Psoas muscle (tissue), 8 donors: Measurements from ENCODE around the gene RASSF1. TPM values are rescaled to one million over a fixed set of nuclear protein-coding genes. Genes with fewer than 3 reads are reported as not detected.
A peak's percentile ranks its signal among the peaks of the same experiment; 100 is the strongest.

Experiments used
- ATAC-seq, 4 donors: fragments of 200-7000 bp; cut with Tn5 transposase; one replicate each; pipeline ENCODE4 v1.9.1; 2020; ENCODE audit warnings: moderate library complexity in 3 of 4, mild to moderate bottlenecking in 2 of 4
- DNase-seq, 2 donors: peaks; one replicate each; pipeline ENCODE4 v3.0.0-alpha.2; 2020
- H3K27ac ChIP-seq: fragments of 200-600 bp; one replicate; pipeline ENCODE4 v1.8.0; 2022
- H3K27me3 ChIP-seq, 3 donors: fragments of 200-600 bp in 1 of 3; one replicate each; pipeline versions ENCODE4 v1.6.1 to v1.8.0; 2013 to 2022; ENCODE audit warnings: low read length in 2 of 3, mild to moderate bottlenecking in 2 of 3, moderate library complexity in 1 of 3; ENCODE audit not compliant: insufficient read depth in 3 of 3
- H3K36me3 ChIP-seq, 2 donors: fragments of 200-600 bp in 1 of 2; one replicate each; pipeline versions ENCODE4 v1.6.1 to v1.8.0; 2013 to 2022; ENCODE audit warnings: low read depth in 1 of 2, mild to moderate bottlenecking in 1 of 2, moderate library complexity in 1 of 2; ENCODE audit not compliant: insufficient read depth in 1 of 2
- H3K4me1 ChIP-seq: fragments of 200-600 bp; one replicate; pipeline ENCODE4 v1.8.0; 2022
- H3K4me3 ChIP-seq: fragments of 200-600 bp; one replicate; pipeline ENCODE4 v1.8.0; 2022; ENCODE audit warnings: mild to moderate bottlenecking
- H3K9me3 ChIP-seq: fragments of 200-600 bp; one replicate; pipeline ENCODE4 v1.8.0; 2022
- CTCF ChIP-seq: fragments of 200-600 bp; IDR thresholded peaks from one replicate; pipeline ENCODE4 v1.8.0; 2022; ENCODE audit warnings: antibody characterized with exemption
- WGBS, 3 donors: extraction: QIAGEN DNeasy Blood & Tissue Kit; methylation state at CpG; one replicate each; pipeline versions ENCODE4 v1.1.6 to v1.1.7; 2013; 5-methylcytosine and 5-hydroxymethylcytosine counted together
- intact Hi-C, 2 donors: fragments of 100-400 bp; cut with DNase I; formaldehyde crosslinking; loops; one replicate each; pipeline versions ENCODE4 v1.11.0 to v1.14.2; 2022
- polyA plus RNA-seq, 3 donors: library from polyadenylated mRNA; stranded (reverse); fragments of 200-250 nt; gene quantifications; one replicate each; pipeline ENCODE4 v1.2.3, GENCODE V29; 2013
- total RNA-seq, 4 donors: library from RNA; stranded (reverse); fragmentation: NEBNext Ultra II Directional in 2 of 4; extraction: Animal tissue kit (Norgen Biotek cat#: 25700) in 2 of 4; gene quantifications; one replicate each; pipeline versions ENCODE4 v1.2.1 to v1.2.4, GENCODE V29; 2021 to 2023
- donor health status: healthy with polysubstance abuse.
- donor health status: DM: no; HTN: no; CAD: no; lungs with moderate emphysema.
- donor health status: Bipolar disorder and iron deficiency.
- donor health status: healthy.
- donor health status: DM: yes; HTN: yes; CAD: no.
- donor health status: DM: no; HTN: no; CAD: no.
- donor health status: DM: no; HTN: no; CAD: no.
- donor health status: DM: yes; HTN: yes; CAD: no.

The RASSF1 gene
- total and polyA plus RNA-seq, 7 donors: 10.1 to 84.5 (median 24.2) TPM

- WGBS, 3 donors: 87 to 92% (median 89%) methylated on average over 14 of the region's 14 CpGs
- no peak for TF ChIP-seq CTCF
- H3K4me1 ChIP-seq: peaks cover 37% of the 10 kb centered on the region
Observed at GRCh38 chr3:50339485-50340146, 1.0 kb downstream of the RASSF1 start.

GRCh38 chr3:50338965-50339364 lies 1.7 kb downstream of the RASSF1 start:
- H3K27ac ChIP-seq: peak overlapping the region; percentile 95
- no peak for TF ChIP-seq CTCF
- intact Hi-C loops: no loop called here
- H3K4me1 ChIP-seq: peaks cover 43% of the 10 kb centered on the region
- H3K4me3 ChIP-seq: peak overlapping the region; percentile 93
- no peak for ATAC-seq
- no peaks in the 10 kb centered on the region for H3K36me3 ChIP-seq
- DNase-seq: no peak
- H3K9me3 ChIP-seq: no peaks in the 10 kb centered on the region
- WGBS, 3 donors: 71 to 80% (median 74%) methylated on average over 5 of the region's 5 CpGs
- no peaks in the 10 kb centered on the region for H3K27me3 ChIP-seq

More at GRCh38 chr3:50339485-50340146, 1.0 kb downstream of the RASSF1 start:
- peak overlapping the region; percentile 93 for H3K4me3 ChIP-seq
- intact Hi-C loops: no loop called here
- peak overlapping the region; percentile 95 for H3K27ac ChIP-seq
- DNase-seq: no peak
- no peaks in the 10 kb centered on the region for H3K27me3 ChIP-seq
- H3K36me3 ChIP-seq: no peaks in the 10 kb centered on the region
- ATAC-seq: no peak
- no peaks in the 10 kb centered on the region for H3K9me3 ChIP-seq

- Histone ChIP-seq H3K4me3 (peak overlapping the region; percentile 93), H3K4me1 (peaks cover 50% of the 10 kb centered on the region), H3K27ac (peak overlapping the region; percentile 95), H3K9me3 (no peaks in the 10 kb centered on the region), H3K36me3 (peaks cover 0 to 6% of the 10 kb centered on the region in 2 donors), H3K27me3 (no peaks in the 10 kb centered on the region)
- peak; percentile 100 for DNase-seq
- intact Hi-C loops: no loop called here
- TF ChIP-seq CTCF: no peak
- ATAC-seq: peak; percentile 88 to 93 (median 90)
- 0% methylated on average over 72 to 79 of the region's 79 CpGs for WGBS, 3 donors
Observed at GRCh38 chr3:50337175-50337861, 3.3 kb downstream of the RASSF1 start.

- Histone ChIP-seq H3K27ac (peak overlapping the region; percentile 95), H3K9me3 (no peaks in the 10 kb centered on the region), H3K4me3 (peak overlapping the region; percentile 93), H3K4me1 (peaks cover 50% of the 10 kb centered on the region), H3K27me3 (no peaks in the 10 kb centered on the region), H3K36me3 (peaks cover 0 to 13% of the 10 kb centered on the region in 2 donors)
- TF ChIP-seq CTCF: no peak
- intact Hi-C loops: no loop called here
- WGBS, 3 donors: 1% methylated on average over 23 to 31 of the region's 31 CpGs
- ATAC-seq: peak; percentile 0 to 8 (median 0)
- DNase-seq: no peak
Observed at GRCh38 chr3:50336452-50337174, 4.0 kb downstream of the RASSF1 start.
